ENCODE results near the gene ERV3-1.
A peak's percentile ranks its signal among the peaks of the same experiment; 100 is the strongest.
"Not testable (repeated sequence)": the region's sequence is repeated elsewhere in the genome, so short reads cannot be mapped to it uniquely, and the experiment has no call there.

The ERV3-1 gene

GRCh38 chr7:64999165-65000004 is 7.1 kb downstream of the ERV3-1 start:
- FAIRE-seq: no peak

DNA sequence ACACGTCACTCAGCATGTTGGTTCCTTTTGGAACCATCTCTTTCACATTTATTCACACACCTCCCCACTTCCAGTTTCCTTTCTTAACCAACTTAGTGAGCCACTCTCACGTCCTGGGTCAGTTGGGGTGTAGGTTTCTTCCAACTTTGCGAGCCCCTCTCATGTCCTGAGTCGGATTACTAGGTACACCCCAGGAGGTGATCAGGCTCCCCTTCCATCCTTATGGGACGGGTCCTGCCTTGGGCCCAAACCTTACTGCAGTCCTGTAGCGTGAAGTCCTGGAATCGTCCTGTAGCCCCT is 7.7 kb downstream of the ERV3-1 start:
- no peak for FAIRE-seq

DNA sequence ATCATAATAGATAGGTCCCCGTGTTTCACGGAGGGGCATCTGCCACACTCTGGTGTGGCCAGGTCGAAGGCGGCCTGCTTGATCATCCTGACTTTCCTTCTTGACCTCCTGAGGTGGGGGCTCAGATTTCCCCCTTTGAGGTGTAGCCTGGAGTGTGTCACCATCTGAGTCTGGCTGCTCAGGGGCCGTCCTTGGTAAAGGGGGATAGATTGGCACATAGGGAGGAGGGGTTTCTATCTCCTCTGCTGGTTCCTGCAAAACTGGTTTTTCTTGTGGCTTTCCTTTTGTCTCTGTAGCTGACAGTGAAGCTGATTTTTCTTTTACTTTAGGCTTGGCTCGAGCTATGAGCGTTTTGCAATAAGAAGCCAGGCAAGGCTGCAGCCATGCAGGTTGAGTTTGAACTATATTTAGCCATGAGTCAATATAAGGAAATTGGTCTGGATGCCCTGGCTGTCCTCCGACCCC is 8.5 kb downstream of the ERV3-1 start:
- no peak for FAIRE-seq

DNA sequence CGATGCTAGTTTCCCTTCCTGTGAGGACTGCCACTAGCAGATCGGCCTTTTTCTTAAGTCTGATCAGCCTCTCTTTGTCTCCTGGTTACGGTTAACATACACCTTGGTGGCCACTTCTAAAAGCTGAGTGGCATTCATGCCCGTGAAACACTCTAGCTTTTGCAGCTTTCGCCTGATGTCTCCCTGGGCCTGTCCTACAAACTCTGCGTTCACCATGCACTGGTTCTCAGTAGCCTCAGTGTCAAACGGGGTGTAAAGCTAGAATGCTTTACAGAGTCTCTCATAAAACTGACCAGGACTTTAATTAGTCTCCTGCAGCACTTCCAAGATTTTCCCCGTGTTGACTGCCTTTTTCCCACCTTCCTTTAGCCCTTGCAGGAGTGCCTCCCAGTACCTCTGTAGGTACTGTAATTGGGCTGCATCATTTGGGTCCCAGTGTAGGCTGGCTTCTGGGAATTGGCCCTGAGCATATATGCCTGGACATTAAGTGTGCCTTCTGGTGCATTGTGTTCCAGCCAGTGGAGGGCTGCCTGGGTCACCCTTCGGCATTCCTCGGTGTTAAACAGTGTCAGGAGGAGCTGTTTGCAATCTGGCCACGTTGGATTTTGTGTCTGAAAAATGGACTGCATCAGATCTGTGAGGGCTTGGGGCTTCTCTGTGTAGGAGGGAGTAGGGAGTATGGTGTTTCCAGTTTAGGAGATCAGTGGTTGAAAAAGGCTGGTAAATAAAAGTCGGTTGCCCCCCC is 9.2 kb downstream of the ERV3-1 start:
- no peak for FAIRE-seq

- FAIRE-seq: no peak
Measured at GRCh38 chr7:64996305-64996704, 10.2 kb downstream of the ERV3-1 start.

GRCh38 chr7:64993901-64994300 is 12.6 kb downstream of the ERV3-1 start:
- FAIRE-seq: no peak

DNA sequence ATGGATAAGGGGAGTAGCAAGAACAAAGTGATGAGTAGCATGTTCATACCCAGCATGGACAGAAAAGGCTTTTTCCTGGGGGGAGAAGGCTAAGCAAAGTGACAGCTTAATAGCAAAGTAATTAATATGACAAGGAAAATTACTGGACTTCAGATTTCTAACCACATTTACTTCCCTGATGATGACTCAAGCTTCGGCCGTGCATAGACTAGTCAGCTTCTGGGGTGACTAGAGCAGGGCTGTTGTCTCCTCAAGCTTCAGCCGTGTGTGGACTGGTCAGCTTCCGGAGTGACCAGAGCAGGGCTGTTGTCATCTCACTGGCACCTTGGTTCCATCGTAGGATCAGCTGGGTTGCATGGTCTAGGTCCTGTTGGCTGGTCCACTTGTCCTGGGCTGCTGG is 13.5 kb downstream of the ERV3-1 start:
- no peak for FAIRE-seq

DNA sequence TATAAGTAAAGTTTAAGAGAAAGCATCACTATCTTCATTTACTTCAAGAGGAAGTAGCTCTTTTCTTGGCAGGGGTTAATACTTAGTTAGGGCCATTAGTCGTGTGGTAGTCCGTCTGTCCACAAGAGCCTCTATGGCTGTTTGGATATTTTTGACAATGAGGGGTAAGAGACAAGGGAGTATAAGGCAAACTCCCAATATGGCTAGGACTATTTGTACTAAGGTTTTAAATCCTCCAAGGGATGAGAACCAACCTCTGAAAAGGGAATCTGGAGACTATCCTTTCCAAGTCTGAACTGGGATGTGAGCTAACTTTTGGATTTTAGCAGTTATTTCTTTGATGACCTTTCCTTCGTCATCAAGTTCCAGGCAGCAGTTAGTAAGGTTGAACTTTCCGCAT is 15.6 kb downstream of the ERV3-1 start, which contains the start of gene ZNF117:
Gene ZNF117 (minus strand): TSS at position 101 of the 400 bp plus-strand sequence.
- no peak for FAIRE-seq

DNA sequence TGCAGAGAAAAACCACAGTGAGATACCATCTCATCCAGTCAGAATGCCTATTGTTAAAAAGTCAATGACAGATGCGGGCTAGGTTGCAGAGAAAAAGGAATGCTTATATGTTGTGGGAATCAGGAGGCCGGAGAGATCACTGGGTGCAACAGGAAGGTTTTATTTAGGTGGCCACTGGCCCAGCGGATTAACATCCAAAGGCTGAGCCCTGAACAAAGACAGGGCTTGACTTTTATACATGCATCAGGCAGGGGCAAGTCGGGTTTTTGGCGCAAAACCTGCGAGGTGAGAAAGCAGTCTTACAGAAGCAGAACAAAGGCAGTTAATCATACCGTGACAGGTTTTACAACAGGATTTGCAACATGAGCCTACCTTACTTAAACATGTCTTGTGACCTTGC is 16.3 kb downstream of the ERV3-1 start:
- no peak for FAIRE-seq

- FAIRE-seq: no peak
Measured at GRCh38 chr7:64978497-64979203, 27.8 kb downstream of the ERV3-1 start.

DNA sequence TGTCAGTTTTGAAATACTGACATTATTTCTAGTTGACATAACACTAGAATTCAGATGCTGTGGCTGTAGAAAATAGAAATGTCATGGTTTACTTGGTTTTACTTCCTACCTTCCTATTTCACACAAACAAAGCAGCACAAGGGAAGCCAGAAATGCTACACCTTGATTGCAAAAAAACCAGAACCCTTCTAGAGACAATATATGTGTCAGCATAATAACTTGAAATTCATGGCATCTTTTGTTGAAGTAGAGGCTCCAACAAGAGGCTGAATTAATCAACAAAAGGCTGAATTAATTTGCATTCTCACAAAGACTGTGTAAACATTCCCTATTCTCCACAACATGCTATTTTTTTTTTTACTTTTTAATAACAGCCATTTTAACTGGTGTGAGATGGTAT is 40.9 kb downstream of the ERV3-1 start:
- FAIRE-seq: no peak

DNA sequence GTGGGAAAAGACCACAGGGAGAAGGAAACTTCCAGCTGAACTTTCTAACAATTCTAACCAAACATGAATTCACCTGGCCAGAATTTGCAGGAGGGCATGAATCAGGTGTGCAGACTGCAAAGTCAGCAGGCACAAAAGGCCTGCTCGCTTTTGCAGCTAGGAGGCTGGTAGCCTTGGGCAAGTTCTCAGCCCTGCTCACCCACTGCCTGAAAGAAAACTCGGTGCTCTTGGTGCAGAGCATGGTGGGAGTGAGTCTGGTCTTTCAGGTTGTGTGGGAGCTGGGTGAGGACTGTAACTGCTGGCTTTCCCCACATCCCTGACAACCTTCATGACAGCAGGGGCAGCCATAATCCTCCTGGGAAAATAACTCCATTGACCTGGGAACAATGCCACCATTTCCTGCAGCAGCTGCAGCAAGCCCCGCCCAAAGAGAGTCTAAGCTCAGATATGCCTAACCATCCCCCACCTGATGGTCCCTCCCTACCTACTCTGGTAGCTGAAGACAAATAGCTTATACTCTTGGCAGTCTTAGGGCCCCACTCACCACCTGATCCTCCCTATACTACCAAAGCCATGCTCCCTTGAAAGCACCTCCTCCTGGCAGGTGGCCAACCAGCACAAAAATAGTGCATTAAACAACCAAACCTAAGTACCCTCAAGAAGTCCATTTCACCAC is 47.3 kb downstream of the ERV3-1 start:
- no peak for FAIRE-seq

GRCh38 chr7:64951250-64951848 is 55.1 kb downstream of the ERV3-1 start:
- peak; percentile 61 for FAIRE-seq

- FAIRE-seq: not testable (repeated sequence)
Measured at GRCh38 chr7:64950673-64951072, 55.8 kb downstream of the ERV3-1 start.

DNA sequence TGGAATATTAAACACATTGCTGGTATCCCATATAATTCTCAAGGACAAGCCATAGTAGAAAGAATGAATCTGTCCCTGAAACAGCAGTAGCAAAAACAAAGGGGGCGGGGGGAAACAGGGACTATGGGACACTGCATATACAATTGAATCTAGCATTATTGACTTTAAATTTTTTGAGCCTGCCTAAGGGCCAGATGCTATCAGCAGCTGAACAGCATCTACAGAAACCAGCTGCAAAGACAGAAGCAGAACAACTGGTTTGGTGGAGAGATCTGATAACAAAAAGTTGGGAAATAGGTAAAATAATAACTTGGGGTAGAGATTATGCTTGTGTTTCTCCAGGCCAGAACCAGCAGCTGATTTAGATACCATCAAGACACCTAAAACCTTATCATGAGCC is 57.7 kb downstream of the ERV3-1 start:
- not testable (repeated sequence) for FAIRE-seq

DNA sequence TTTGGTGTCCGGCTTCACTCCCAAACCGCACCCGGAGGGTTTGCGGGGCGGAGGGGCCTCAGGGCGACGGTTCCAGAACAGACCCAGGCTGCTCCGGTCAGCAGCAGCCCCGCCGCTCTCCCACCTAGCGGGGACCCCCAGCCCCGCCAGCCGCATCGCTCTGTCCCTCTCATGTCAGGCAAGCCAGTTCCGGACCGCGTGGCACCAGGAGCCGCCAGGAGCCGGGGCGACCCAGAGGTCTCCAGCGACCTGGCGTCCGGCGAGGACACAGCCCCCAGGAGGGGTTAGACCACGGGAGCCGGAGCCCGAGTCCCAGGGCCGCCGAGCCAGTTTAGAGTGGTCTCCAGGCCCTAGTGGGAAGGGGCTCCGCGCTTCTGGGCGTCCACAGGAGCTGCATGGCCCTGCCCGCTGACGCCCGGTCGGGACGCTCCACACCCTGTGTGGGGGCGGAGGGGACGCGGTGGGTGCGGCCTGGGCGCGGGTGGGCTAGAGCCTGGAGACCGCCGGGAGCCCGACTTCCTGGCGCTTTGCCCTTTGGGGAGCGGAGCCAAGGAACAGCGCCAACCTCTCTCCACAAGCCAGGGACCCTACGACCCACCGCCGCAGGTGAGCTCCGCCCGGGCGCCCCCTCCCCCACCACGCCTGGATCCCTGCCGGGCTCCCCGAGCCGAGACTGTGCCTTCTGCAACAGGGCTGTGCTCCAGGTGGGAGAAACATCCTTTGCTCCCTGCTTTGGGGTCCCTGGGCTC is 59.1 kb downstream of the ERV3-1 start:
- no peak for FAIRE-seq

- no peak for FAIRE-seq
Measured at GRCh38 chr7:64946772-64947171, 59.7 kb downstream of the ERV3-1 start.

GRCh38 chr7:64945503-64946175 is 60.8 kb downstream of the ERV3-1 start:
- FAIRE-seq: no peak

- not testable (repeated sequence) for FAIRE-seq
Measured at GRCh38 chr7:64944667-64945502, 61.6 kb downstream of the ERV3-1 start.

Data from islet of Langerhans (tissue), 1 donor.